Measurements from ENCODE around the gene DNAJA3. TPM values are rescaled to one million over a fixed set of nuclear protein-coding genes. Genes with fewer than 3 reads are reported as not detected.

The DNAJA3 gene
- total and polyA plus RNA-seq, 10 of the 15 experiments (the other 5 are each of a cell fraction or from before 2014, with no cell fraction given): 8.4 to 141 (median 60.8) TPM

- intact Hi-C loops (cut with micrococcal nuclease; ENCODE audit: unreplicated experiment) (loop anchor here (5.0 to 10.0 kb wide), 2 partner anchors 47 to 120 kb away; partner anchors contain the start of genes DNAJA3 and PAM16), in situ Hi-C loops (cut with MboI) (no loop called here)
- peaks cover 4% of the 10 kb centered on the region; the same call in 1 of the 2 replicates for H3K4me1 ChIP-seq (ENCODE audit: control insufficient read depth, insufficient read depth, low read length)
- SMC1A ChIA-PET (ENCODE audit: uncharacterized antibody, unreplicated experiment): interaction anchor here (1.1 to 1.2 kb wide), 2 partner anchors 16 to 41 kb away, joined by 3 read pairs; no protein-coding TSS in a partner anchor
- ATAC-seq (peak; percentile 80), FAIRE-seq (peak; percentile 71), DNase-seq (ENCODE audit: low read depth, low spot score) (peak; percentile 82)
- peak within 1 kb of the TSS; percentile 77 for H3K27ac ChIP-seq (ENCODE audit: control insufficient read depth, insufficient read depth)
- H3K9ac ChIP-seq (ENCODE audit: control insufficient read depth, insufficient read depth, low read length): peak within 1 kb of the TSS; percentile 78
- peak within 1 kb of the TSS; percentile 86 for H3K4me2 ChIP-seq (ENCODE audit: control insufficient read depth, insufficient read depth)
- H3K79me2 ChIP-seq (ENCODE audit: control insufficient read depth, insufficient read depth, low read length): peaks cover 34% of the 10 kb centered on the region
- POLR2A ChIA-PET: interaction anchor here (0.5 to 4.1 kb wide), 3 partner anchors 16 to 364 kb away, joined by 4 to 33 read pairs (median 4); partner anchors contain the start of gene CORO7
- no peaks in the 10 kb centered on the region for H4K20me1 ChIP-seq (ENCODE audit: control insufficient read depth, insufficient read depth)
- BruUV-seq (replicated peaks): TSS peak; percentile 68
- H3K4me3 ChIP-seq: peak within 1 kb of the TSS; percentile 98
- CTCF ChIA-PET: interaction anchor here (0.6 to 2.9 kb wide), 2 partner anchors 31 to 217 kb away, joined by 3 to 12 read pairs; no protein-coding TSS in a partner anchor
- no peaks in the 10 kb centered on the region for H3K9me3 ChIP-seq (replicated peaks; ENCODE audit: control insufficient read depth, insufficient read depth, low read length)
- no peaks in the 10 kb centered on the region for H3K36me3 ChIP-seq (ENCODE audit: control insufficient read depth in 2 of 2, insufficient read depth in 2 of 2, low read length in 1 of 2)
- peak within 1 kb of the TSS; percentile 73 for H2AFZ ChIP-seq (ENCODE audit: control insufficient read depth, low read depth, low read length)
- no peaks in the 10 kb centered on the region for H3K27me3 ChIP-seq (replicated peaks in 1 of 2; ENCODE audit: control insufficient read depth in 2 of 2, insufficient read depth in 2 of 2, low read length in 1 of 2)
- WGBS (ENCODE audit: insufficient coverage, insufficient replicate concordance, low lambda C conversion rate, missing lambda C conversion rate): 4% methylated on average over 37 of the region's 60 CpGs
- RAD21 ChIA-PET (ENCODE audit: unreplicated experiment): interaction anchor here (0.6 to 2.3 kb wide), 3 partner anchors 16 to 142 kb away, joined by 3 to 7 read pairs (median 3); no protein-coding TSS in a partner anchor
- TF ChIP-seq NKRF (conservative IDR thresholded peaks at IDR 0.05): peak; percentile 68
- TF ChIP-seq TCF12 (IDR thresholded peaks at IDR 0.05; ENCODE audit: low read depth, low read length): peak; percentile 53; the same call in 1 of the 2 replicates
- TF ChIP-seq YY1 (IDR thresholded peaks at IDR 0.05; ENCODE audit: low read depth, low read length): peak; percentile 83
- no peak for TF ChIP-seq ZBTB4 (CRISPR knock-in tag; IDR thresholded peaks at IDR 0.05)
- peak; percentile 92 for TF ChIP-seq POLR2A (IDR thresholded peaks at IDR 0.05; ENCODE audit: low read depth, low read length)
- TF ChIP-seq ZZZ3 (IDR thresholded peaks at IDR 0.05; ENCODE audit: control insufficient read depth, insufficient read length, low read depth): no peak
- TF ChIP-seq ETV6 (conservative IDR thresholded peaks at IDR 0.05 in 1 of 2, IDR thresholded peaks at IDR 0.05 in 1 of 2; ENCODE audit: borderline replicate concordance in 1 of 2, low read depth in 1 of 2): 0 out of 4 replicates have a peak, but pooled peaks of 1 of the 2 experiments have one; percentile 16
- peak; percentile 57 for TF ChIP-seq NBN (IDR thresholded peaks at IDR 0.05)
- TF ChIP-seq FOXM1 (IDR thresholded peaks at IDR 0.05; ENCODE audit: low read depth, low read length): no peak
- TF ChIP-seq NR2C2 (IDR thresholded peaks at IDR 0.05; ENCODE audit: borderline replicate concordance, control insufficient read depth, insufficient read length, low read depth): no peak
- TF ChIP-seq BCLAF1 (IDR thresholded peaks at IDR 0.05): no peak
- TF ChIP-seq SUPT20H (IDR thresholded peaks at IDR 0.05; ENCODE audit: borderline replicate concordance, control insufficient read depth, low read depth, low read length): no peak
- TF ChIP-seq ATF7 (IDR thresholded peaks at IDR 0.05; ENCODE audit: low read depth): 0 out of 2 replicates have a peak, but pooled peaks have one; percentile 20
- peak; percentile 96 for TF ChIP-seq MAX (IDR thresholded peaks at IDR 0.05; ENCODE audit: low read depth, low read length)
These were observed 48.7 kb downstream of the DNAJA3 start, which contains the start of gene NMRAL1 for GRCh38 chr16:4474192-4474961. TSS of gene NMRAL1 (minus strand) at chr16:4474625. CDS start at chr16:4474132, 493 bp downstream.

All from GM12878 (cell line).